Panc1 (cell line): Measurements from ENCODE around the gene ITGA3. TPM values are rescaled to one million over a fixed set of nuclear protein-coding genes. Genes with fewer than 3 reads are reported as not detected.

Experiments
- ATAC-seq: fragments of 200-7000 bp; cut with Tn5 transposase; 2 replicates; pipeline ENCODE4 v1.9.1; 2020; ENCODE audit warnings: mild to moderate bottlenecking, moderate library complexity
- BruUV-seq: library from RNA; stranded (reverse); fragments of 400-500 nt; replicated peaks from 2 replicates; lab custom pipeline; 2021; lab: Mats Ljungman, UMichigan
- CTCF ChIA-PET: fragments of 300-600 bp; sonication (Branson Sonifier 250); formaldehyde crosslinking; loops from one replicate; lab custom pipeline; 2022; ENCODE audit warnings: antibody characterized with exemption; lab: Charles Lee
- POLR2A ChIA-PET: fragments of 300-600 bp; sonication (Branson Sonifier 250); formaldehyde crosslinking; loops from one replicate; lab custom pipeline; 2022; ENCODE audit warnings: antibody characterized with exemption; lab: Charles Lee
- DNase-seq: peaks from one replicate; pipeline ENCODE4 v3.0.0-alpha.2; 2010; ENCODE audit warnings: low read depth, low spot score
- H3K27ac ChIP-seq: 2 replicates; pipeline ENCODE4 v1.5.1; 2011; ENCODE audit warnings: mild to moderate bottlenecking, low read length, inconsistent platforms
- H3K27me3 ChIP-seq: fragments of 200-500 bp; sonication (Bioruptor generic); 2 replicates; pipeline ENCODE4 v1.6.0; 2014; ENCODE audit warnings: low read length, inconsistent platforms; ENCODE audit not compliant: control insufficient read depth, insufficient read depth
- H3K36me3 ChIP-seq: fragments of 200-500 bp; sonication (Bioruptor generic); 2 replicates; pipeline ENCODE4 v1.5.1; 2014; ENCODE audit warnings: inconsistent platforms, mild to moderate bottlenecking, low read length, moderate library complexity; ENCODE audit not compliant: control insufficient read depth, insufficient read depth
- H3K4me1 ChIP-seq: 2 replicates; pipeline ENCODE4 v1.5.1; 2011; ENCODE audit warnings: inconsistent platforms, mild to moderate bottlenecking, low read length, moderate library complexity; ENCODE audit not compliant: control insufficient read depth, insufficient read depth
- H3K4me3 ChIP-seq, 2 experiments: 2 replicates each; pipeline ENCODE4 v1.5.1; 2011 to 2012; ENCODE audit warnings: low read depth in 2 of 2, low read length in 2 of 2, mild to moderate bottlenecking in 2 of 2, inconsistent platforms in 1 of 2, moderate library complexity in 1 of 2
- H3K9me3 ChIP-seq: fragments of 200-500 bp; sonication (Bioruptor generic); 2 replicates; pipeline ENCODE4 v1.5.1; 2014; ENCODE audit warnings: low read depth, mild to moderate bottlenecking, inconsistent platforms, low read length, moderate library complexity; ENCODE audit not compliant: control insufficient read depth, insufficient read depth
- POLR2AphosphoS5 ChIP-seq: IDR thresholded peaks from 2 replicates; pipeline ENCODE4 v1.6.1; 2012; ENCODE audit warnings: mild to moderate bottlenecking, low read depth, low read length, moderate library complexity
- SIN3A ChIP-seq: IDR thresholded peaks from 2 replicates; pipeline ENCODE4 v1.6.1; 2012; ENCODE audit warnings: low read depth, mild to moderate bottlenecking, low read length, moderate library complexity, borderline replicate concordance; ENCODE audit not compliant: insufficient read depth
- TCF7L2 ChIP-seq: IDR thresholded peaks from 2 replicates; pipeline ENCODE4 v1.6.1; 2011; ENCODE audit warnings: mild to moderate bottlenecking, low read depth, low read length, inconsistent platforms
- in situ Hi-C: cut with HindIII; loops from 2 replicates; pipeline ENCODE4 v1.10.0; 2016; ENCODE audit warnings: low sequenced_read_pairs, low pct_unique_long_range_greater_than_20kb
- intact Hi-C: fragments of 100-400 bp; cut with micrococcal nuclease; formaldehyde crosslinking; loops from one replicate; pipeline ENCODE4 v1.10.0; 2022; ENCODE audit not compliant: unreplicated experiment
- total RNA-seq: library from RNA; stranded (reverse); gene quantifications from one replicate; pipeline ENCODE4 v1.2.1, GENCODE V29; 2021; ENCODE audit not compliant: unreplicated experiment
- TF ChIP-seq, protein P1 (sequence below), 2 experiments: IDR thresholded peaks; 2 replicates each; pipeline ENCODE4 v1.6.1; 2011 to 2012; ENCODE audit warnings: low read depth in 2 of 2, control low read depth in 1 of 2, low read length in 1 of 2, mild to moderate bottlenecking in 1 of 2, moderate library complexity in 1 of 2; ENCODE audit not compliant: insufficient read depth in 1 of 2
- TF ChIP-seq, protein P2 (sequence below): fragments of 450-650 bp; IDR thresholded peaks from 2 replicates; pipeline ENCODE4 v1.5.1; 2017; ENCODE audit warnings: mild to moderate bottlenecking

ITGA3 gene
- total RNA-seq, 1 experiment from 2014 or later = 439 TPM

DNA sequence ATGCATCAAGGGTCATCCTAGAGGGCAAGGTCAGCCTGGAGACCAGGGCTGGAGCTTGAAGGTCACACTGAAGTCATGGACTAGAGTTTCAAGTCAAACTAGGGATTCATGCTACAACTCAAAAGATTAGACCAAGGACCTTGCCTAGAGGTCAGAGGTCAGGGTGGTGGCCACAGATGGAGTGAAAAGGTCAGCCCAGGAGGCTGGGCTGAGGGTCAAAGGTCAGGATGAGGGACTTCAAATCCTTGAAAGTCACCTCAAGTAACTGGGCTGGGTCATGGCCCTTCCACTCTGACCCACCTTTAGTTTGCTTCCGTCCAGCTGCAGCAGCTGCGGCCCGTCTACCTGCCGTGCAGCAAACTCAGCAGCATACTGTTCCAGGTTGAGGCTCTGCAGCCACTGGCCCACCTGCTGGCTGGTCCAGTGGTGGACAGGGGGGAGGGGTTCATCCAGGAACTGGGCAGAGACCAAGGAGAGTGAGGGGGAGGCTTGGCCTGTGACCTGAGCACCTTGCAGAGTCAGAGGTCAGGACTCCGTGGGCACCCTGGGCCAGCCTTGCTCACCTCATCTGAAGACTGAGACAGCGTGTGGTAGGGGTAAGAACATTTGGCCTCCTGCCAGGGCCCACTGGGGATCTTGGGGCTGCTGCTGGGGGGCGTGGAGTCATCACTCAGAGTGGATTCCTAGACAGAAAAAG is 57.9 kb downstream of the ITGA3 start:
- DNase-seq (no peak), ATAC-seq (no peak)
- peaks cover 15% of the 10 kb centered on the region for H3K4me1 ChIP-seq
- ChIA-PET POLR2A (no interaction called here), CTCF (interaction anchor here (0.7 to 2.6 kb wide), 4 partner anchors 9 to 56 kb away, joined by 3 to 12 read pairs (median 6); no protein-coding TSS in a partner anchor)
- no peak overlapping the region for H3K4me3 ChIP-seq
- in situ Hi-C loops (no loop called here), intact Hi-C loops (no loop called here)
- BruUV-seq = no TSS peak
- H3K36me3 ChIP-seq = no peaks in the 10 kb centered on the region
- H3K9me3 ChIP-seq = no peaks in the 10 kb centered on the region
- no peaks in the 10 kb centered on the region for H3K27me3 ChIP-seq
- no peak overlapping the region; the same call in 1 of the 2 replicates for H3K27ac ChIP-seq
- TF ChIP-seq, protein P1, sequence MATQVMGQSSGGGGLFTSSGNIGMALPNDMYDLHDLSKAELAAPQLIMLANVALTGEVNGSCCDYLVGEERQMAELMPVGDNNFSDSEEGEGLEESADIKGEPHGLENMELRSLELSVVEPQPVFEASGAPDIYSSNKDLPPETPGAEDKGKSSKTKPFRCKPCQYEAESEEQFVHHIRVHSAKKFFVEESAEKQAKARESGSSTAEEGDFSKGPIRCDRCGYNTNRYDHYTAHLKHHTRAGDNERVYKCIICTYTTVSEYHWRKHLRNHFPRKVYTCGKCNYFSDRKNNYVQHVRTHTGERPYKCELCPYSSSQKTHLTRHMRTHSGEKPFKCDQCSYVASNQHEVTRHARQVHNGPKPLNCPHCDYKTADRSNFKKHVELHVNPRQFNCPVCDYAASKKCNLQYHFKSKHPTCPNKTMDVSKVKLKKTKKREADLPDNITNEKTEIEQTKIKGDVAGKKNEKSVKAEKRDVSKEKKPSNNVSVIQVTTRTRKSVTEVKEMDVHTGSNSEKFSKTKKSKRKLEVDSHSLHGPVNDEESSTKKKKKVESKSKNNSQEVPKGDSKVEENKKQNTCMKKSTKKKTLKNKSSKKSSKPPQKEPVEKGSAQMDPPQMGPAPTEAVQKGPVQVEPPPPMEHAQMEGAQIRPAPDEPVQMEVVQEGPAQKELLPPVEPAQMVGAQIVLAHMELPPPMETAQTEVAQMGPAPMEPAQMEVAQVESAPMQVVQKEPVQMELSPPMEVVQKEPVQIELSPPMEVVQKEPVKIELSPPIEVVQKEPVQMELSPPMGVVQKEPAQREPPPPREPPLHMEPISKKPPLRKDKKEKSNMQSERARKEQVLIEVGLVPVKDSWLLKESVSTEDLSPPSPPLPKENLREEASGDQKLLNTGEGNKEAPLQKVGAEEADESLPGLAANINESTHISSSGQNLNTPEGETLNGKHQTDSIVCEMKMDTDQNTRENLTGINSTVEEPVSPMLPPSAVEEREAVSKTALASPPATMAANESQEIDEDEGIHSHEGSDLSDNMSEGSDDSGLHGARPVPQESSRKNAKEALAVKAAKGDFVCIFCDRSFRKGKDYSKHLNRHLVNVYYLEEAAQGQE (IDR thresholded peaks at IDR 0.05; ENCODE audit: insufficient read depth in 1 of 2, low read depth in 2 of 2, low read length in 1 of 2) = no peak
- no peak for TF ChIP-seq POLR2AphosphoS5
- no peak for TF ChIP-seq TCF7L2
- TF ChIP-seq SIN3A = no peak
- TF ChIP-seq, protein P2, sequence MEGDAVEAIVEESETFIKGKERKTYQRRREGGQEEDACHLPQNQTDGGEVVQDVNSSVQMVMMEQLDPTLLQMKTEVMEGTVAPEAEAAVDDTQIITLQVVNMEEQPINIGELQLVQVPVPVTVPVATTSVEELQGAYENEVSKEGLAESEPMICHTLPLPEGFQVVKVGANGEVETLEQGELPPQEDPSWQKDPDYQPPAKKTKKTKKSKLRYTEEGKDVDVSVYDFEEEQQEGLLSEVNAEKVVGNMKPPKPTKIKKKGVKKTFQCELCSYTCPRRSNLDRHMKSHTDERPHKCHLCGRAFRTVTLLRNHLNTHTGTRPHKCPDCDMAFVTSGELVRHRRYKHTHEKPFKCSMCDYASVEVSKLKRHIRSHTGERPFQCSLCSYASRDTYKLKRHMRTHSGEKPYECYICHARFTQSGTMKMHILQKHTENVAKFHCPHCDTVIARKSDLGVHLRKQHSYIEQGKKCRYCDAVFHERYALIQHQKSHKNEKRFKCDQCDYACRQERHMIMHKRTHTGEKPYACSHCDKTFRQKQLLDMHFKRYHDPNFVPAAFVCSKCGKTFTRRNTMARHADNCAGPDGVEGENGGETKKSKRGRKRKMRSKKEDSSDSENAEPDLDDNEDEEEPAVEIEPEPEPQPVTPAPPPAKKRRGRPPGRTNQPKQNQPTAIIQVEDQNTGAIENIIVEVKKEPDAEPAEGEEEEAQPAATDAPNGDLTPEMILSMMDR = no peak

DNA sequence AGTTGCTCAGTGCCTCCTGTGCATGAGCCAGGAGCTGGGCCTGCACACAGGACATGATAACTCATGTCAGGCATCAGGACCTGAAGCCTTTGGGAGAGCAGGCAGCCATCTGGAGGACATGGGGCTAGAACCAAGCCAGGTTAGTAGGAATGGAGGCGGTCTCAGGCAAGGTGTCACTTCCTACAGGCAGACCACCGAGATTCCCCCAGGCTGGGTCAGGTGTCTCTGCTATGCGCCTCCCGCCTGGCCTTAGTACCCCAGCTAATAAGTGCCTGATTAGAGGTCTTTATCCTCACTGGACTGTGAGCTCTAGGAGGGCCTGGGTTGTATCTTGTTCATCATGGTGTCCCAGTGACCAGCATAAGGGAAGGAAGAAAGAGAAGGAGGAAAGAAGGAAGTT is 58.5 kb downstream of the ITGA3 start:
- Histone ChIP-seq H3K9me3 (no peaks in the 10 kb centered on the region), H3K4me3 (no peak overlapping the region), H3K27ac (no peak overlapping the region), H3K36me3 (no peaks in the 10 kb centered on the region), H3K4me1 (peaks cover 15% of the 10 kb centered on the region), H3K27me3 (no peaks in the 10 kb centered on the region)
- no peak for ATAC-seq
- CTCF ChIA-PET = interaction anchor here (0.6 to 2.6 kb wide), 5 partner anchors 10 to 84 kb away, joined by 3 to 12 read pairs (median 8); no protein-coding TSS in a partner anchor
- BruUV-seq = no TSS peak
- intact Hi-C loops = no loop called here
- POLR2A ChIA-PET = no interaction called here
- in situ Hi-C loops = no loop called here
- DNase-seq = no peak
- TF ChIP-seq, protein P1 (IDR thresholded peaks at IDR 0.05; ENCODE audit: insufficient read depth in 1 of 2, low read depth in 2 of 2, low read length in 1 of 2) = no peak
- TF ChIP-seq TCF7L2 (no peak), POLR2AphosphoS5 (no peak), SIN3A (no peak)
- TF ChIP-seq, protein P2 = no peak
